ENCODE data around the gene MYMK. TPM values are rescaled to one million over a fixed set of nuclear protein-coding genes. Genes with fewer than 3 reads are reported as not detected.

Gene MYMK
- total and polyA plus RNA-seq, 7 experiments from 2014 or later = not detected

GRCh38 chr9:133516961-133517350 is 7.8 kb downstream of the MYMK start:
- Mint-ChIP-seq H3K27me3 (no peaks in the 10 kb centered on the region), H3K9me3 (no peaks in the 10 kb centered on the region), H3K36me3 (no peaks in the 10 kb centered on the region), H3K4me1 (peaks cover 0 to 2% (median 0%) of the 10 kb centered on the region in 7 donors), H3K4me3 (no peak overlapping the region), H3K27ac (no peak overlapping the region)
- DNase-seq (no peak), ATAC-seq (no peak)
- H3K27ac ChIP-seq (ENCODE audit: low read depth, low read length) = no peak overlapping the region
- no peaks in the 10 kb centered on the region for H3K36me3 ChIP-seq (ENCODE audit: control insufficient read depth in 2 of 3, insufficient read depth in 3 of 3, low read length in 3 of 3)
- no peak overlapping the region for H3K4me3 ChIP-seq (ENCODE audit: low read length)
- no peaks in the 10 kb centered on the region for H3K27me3 ChIP-seq (ENCODE audit: control insufficient read depth in 2 of 2, insufficient read depth in 2 of 2, low read length in 2 of 2)
- CTCF ChIA-PET = no interaction called here
- POLR2A ChIA-PET = no interaction called here
- no peaks in the 10 kb centered on the region for H3K9me3 ChIP-seq (ENCODE audit: control insufficient read depth in 2 of 3, low read length in 3 of 3)
- intact Hi-C loops (cut with micrococcal nuclease) = no loop called here
- no peaks in the 10 kb centered on the region for H3K4me1 ChIP-seq (ENCODE audit: control insufficient read depth in 2 of 2, insufficient read depth in 2 of 2, low read length in 2 of 2)

DNA sequence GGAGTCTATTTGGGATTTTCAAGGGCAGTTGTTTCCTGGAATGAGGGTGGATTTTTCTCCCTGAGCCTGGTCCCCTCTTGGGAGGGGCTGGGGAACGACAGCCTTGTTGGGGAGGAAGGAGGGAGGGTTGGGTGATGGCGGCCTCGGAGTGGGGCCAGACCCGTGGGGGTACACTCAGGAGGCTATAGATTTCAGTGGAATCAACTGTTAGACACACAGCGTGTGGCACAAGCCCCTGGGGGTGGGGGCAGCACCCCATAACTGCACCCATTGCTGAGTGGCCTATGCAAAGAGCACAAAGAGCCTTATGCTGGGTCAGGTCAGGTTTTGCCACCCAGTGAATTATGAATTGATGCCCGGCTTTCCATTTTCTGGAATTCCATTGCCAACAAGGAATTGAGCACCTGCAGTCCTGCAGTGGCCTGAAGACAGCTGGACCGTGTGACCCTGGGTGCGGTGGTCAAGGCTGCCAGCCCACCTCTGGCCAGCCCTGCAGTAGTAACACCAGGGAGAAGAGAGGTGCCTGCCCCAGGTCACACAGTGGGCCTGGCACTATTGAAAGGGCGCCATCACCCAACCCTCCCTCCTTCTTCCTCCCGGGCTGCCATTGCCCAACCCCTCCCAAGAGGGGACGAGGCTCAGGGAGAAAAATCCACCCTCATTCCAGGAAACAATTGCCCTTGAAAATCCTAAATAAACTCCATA is 8.4 kb downstream of the MYMK start:
- Histone ChIP-seq H3K27ac (ENCODE audit: low read depth, low read length) (no peak overlapping the region), H3K36me3 (ENCODE audit: control insufficient read depth in 2 of 3, insufficient read depth in 3 of 3, low read length in 3 of 3) (no peaks in the 10 kb centered on the region), H3K4me1 (ENCODE audit: control insufficient read depth in 2 of 2, insufficient read depth in 2 of 2, low read length in 2 of 2) (no peaks in the 10 kb centered on the region), H3K4me3 (ENCODE audit: low read length) (no peak overlapping the region), H3K27me3 (ENCODE audit: control insufficient read depth in 2 of 2, insufficient read depth in 2 of 2, low read length in 2 of 2) (no peaks in the 10 kb centered on the region), H3K9me3 (ENCODE audit: control insufficient read depth in 2 of 3, low read length in 3 of 3) (no peaks in the 10 kb centered on the region)
- Mint-ChIP-seq H3K36me3 (no peaks in the 10 kb centered on the region), H3K27me3 (no peaks in the 10 kb centered on the region), H3K9me3 (no peaks in the 10 kb centered on the region), H3K27ac (no peak overlapping the region), H3K4me1 (peaks cover 0 to 2% (median 0%) of the 10 kb centered on the region in 7 donors), H3K4me3 (no peak overlapping the region)
- no peak for ATAC-seq
- no peak for DNase-seq
- POLR2A ChIA-PET = no interaction called here
- CTCF ChIA-PET = no interaction called here
- intact Hi-C loops (cut with micrococcal nuclease) = no loop called here

DNA sequence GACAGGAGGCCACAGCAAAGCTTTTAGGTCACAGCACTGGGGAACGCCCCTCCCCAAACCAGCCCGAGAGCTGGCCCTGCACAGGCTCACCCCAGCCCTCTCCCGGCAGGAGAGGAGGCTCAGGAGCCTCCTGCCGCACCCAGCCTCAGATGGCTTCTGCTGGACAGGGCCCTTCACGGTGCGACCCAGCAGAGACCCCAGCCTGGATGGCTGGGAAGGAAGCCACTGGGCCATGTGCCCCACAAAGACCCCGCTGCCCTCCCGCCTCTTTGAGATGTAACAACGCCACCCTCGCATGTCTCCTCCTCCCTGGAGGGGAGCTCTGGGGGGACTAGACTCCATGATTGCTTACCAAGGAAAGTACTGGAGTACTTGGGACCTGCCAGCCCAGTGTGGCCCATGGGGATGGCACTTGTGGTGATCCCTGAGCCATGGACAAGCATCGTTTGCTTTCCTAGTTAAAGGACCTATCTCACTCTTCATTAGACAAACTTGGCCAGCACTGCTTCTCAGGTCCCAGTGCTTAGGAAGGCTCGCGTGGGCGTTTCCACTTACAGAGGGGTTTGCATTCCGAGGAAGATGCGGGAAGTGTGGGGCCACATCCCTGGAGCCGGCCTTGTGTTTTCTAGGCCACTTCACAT is 9.0 kb downstream of the MYMK start:
- Mint-ChIP-seq H3K9me3 (no peaks in the 10 kb centered on the region), H3K4me1 (peaks cover 0 to 2% (median 1%) of the 10 kb centered on the region in 7 donors), H3K27ac (no peak overlapping the region), H3K36me3 (no peaks in the 10 kb centered on the region), H3K4me3 (no peak overlapping the region), H3K27me3 (no peaks in the 10 kb centered on the region)
- intact Hi-C loops (cut with micrococcal nuclease) = no loop called here
- no peaks in the 10 kb centered on the region for H3K36me3 ChIP-seq (ENCODE audit: control insufficient read depth in 2 of 3, insufficient read depth in 3 of 3, low read length in 3 of 3)
- ChIA-PET CTCF (no interaction called here), POLR2A (interaction anchor here (0.6 kb wide), 1 partner anchor 1110 kb away, joined by 3 read pairs; no protein-coding TSS in a partner anchor)
- H3K4me3 ChIP-seq (ENCODE audit: low read length) = no peak overlapping the region
- no peaks in the 10 kb centered on the region for H3K9me3 ChIP-seq (ENCODE audit: control insufficient read depth in 2 of 3, low read length in 3 of 3)
- no peak for ATAC-seq
- H3K27me3 ChIP-seq (ENCODE audit: control insufficient read depth in 2 of 2, insufficient read depth in 2 of 2, low read length in 2 of 2) = no peaks in the 10 kb centered on the region
- DNase-seq = no peak
- no peaks in the 10 kb centered on the region for H3K4me1 ChIP-seq (ENCODE audit: control insufficient read depth in 2 of 2, insufficient read depth in 2 of 2, low read length in 2 of 2)
- H3K27ac ChIP-seq (ENCODE audit: low read depth, low read length) = no peak overlapping the region

GRCh38 chr9:133515240-133515610 is 9.5 kb downstream of the MYMK start:
- Mint-ChIP-seq H3K27ac (no peak overlapping the region), H3K27me3 (no peaks in the 10 kb centered on the region), H3K36me3 (no peaks in the 10 kb centered on the region), H3K4me3 (no peak overlapping the region), H3K9me3 (no peaks in the 10 kb centered on the region), H3K4me1 (peaks cover 0 to 7% (median 2%) of the 10 kb centered on the region in 7 donors)
- intact Hi-C loops (cut with micrococcal nuclease) = no loop called here
- H3K4me1 ChIP-seq (ENCODE audit: control insufficient read depth in 2 of 2, insufficient read depth in 2 of 2, low read length in 2 of 2) = peaks cover 0 to 1% of the 10 kb centered on the region in 2 donors
- ChIA-PET CTCF (no interaction called here), POLR2A (interaction anchor here (0.6 kb wide), 1 partner anchor 1109 kb away, joined by 3 read pairs; no protein-coding TSS in a partner anchor)
- DNase-seq (no peak), ATAC-seq (no peak)
- H3K27me3 ChIP-seq (ENCODE audit: control insufficient read depth in 2 of 2, insufficient read depth in 2 of 2, low read length in 2 of 2) = no peaks in the 10 kb centered on the region
- no peaks in the 10 kb centered on the region for H3K36me3 ChIP-seq (ENCODE audit: control insufficient read depth in 2 of 3, insufficient read depth in 3 of 3, low read length in 3 of 3)
- H3K27ac ChIP-seq (ENCODE audit: low read depth, low read length) = no peak overlapping the region
- no peaks in the 10 kb centered on the region for H3K9me3 ChIP-seq (ENCODE audit: control insufficient read depth in 2 of 3, low read length in 3 of 3)
- no peak overlapping the region for H3K4me3 ChIP-seq (ENCODE audit: low read length)

GRCh38 chr9:133514460-133515239 is 10.1 kb downstream of the MYMK start:
- Mint-ChIP-seq H3K4me1 (peaks cover 1 to 12% (median 7%) of the 10 kb centered on the region in 7 donors), H3K9me3 (no peaks in the 10 kb centered on the region), H3K36me3 (no peaks in the 10 kb centered on the region), H3K4me3 (no peak overlapping the region), H3K27me3 (peaks cover 0 to under 1% (median 0%) of the 10 kb centered on the region in 5 donors), H3K27ac (no peak overlapping the region)
- no peak overlapping the region for H3K27ac ChIP-seq (ENCODE audit: low read depth, low read length)
- CTCF ChIA-PET = no interaction called here
- peaks cover 0 to 7% of the 10 kb centered on the region in 2 donors for H3K4me1 ChIP-seq (ENCODE audit: control insufficient read depth in 2 of 2, insufficient read depth in 2 of 2, low read length in 2 of 2)
- H3K36me3 ChIP-seq (ENCODE audit: control insufficient read depth in 2 of 3, insufficient read depth in 3 of 3, low read length in 3 of 3) = no peaks in the 10 kb centered on the region
- no peak overlapping the region for H3K4me3 ChIP-seq (ENCODE audit: low read length)
- H3K9me3 ChIP-seq (ENCODE audit: control insufficient read depth in 2 of 3, low read length in 3 of 3) = no peaks in the 10 kb centered on the region
- no peak for DNase-seq
- intact Hi-C loops (cut with micrococcal nuclease) = no loop called here
- POLR2A ChIA-PET = no interaction called here
- ATAC-seq = no peak
- H3K27me3 ChIP-seq (ENCODE audit: control insufficient read depth in 2 of 2, insufficient read depth in 2 of 2, low read length in 2 of 2) = no peaks in the 10 kb centered on the region

DNA sequence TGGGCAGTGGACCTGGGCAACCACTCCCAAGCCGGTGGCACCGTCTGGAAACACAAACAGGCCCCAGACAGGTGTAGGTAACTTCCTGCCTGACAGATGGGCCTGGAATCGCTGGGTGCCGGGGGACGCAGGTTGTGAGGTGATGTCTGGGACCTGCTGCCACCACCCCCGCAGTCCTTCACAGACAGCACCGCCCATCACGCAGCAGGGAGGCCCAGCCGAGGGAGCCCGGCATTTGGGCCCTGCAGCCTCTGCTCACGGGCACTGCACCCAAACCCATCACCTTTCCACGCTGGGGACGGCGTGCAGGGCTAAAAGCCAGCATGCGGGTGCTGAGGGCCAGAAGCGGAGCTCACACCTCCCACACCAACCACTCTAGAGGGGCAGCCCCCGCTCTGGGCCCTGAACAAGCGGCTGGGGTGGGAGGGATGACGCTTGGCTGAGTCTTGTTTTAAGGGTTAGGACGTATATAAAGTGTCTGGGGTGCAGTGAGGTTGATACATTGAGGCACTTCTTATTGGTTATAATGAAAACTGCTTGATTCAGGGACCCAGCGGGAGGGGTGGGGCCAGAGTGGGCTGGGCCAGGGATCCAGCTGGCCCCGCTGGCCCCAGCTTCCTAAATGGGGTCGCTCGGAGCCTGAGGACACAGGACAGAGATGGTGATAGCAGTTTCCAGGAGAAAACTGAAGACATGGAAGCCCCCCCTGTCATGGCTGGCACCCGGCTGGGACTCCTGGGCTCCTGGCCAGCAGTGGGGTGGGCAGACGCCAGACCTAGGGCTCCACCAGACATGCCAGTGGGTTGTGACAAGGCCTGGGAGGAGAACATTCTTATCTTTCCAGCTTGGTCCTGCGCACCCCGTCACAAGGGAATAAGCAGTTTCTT is 11.3 kb downstream of the MYMK start:
- no peaks in the 10 kb centered on the region for H3K9me3 Mint-ChIP-seq
- no peak for ATAC-seq
- H3K4me1 Mint-ChIP-seq = peaks cover 7 to 23% (median 18%) of the 10 kb centered on the region in 7 donors
- H3K27me3 Mint-ChIP-seq = peaks cover 0 to 5% (median 0%) of the 10 kb centered on the region in 5 donors
- CTCF ChIA-PET = no interaction called here
- no peak overlapping the region for H3K27ac ChIP-seq (ENCODE audit: low read depth, low read length)
- peaks cover 4 to 19% of the 10 kb centered on the region in 2 donors for H3K4me1 ChIP-seq (ENCODE audit: control insufficient read depth in 2 of 2, insufficient read depth in 2 of 2, low read length in 2 of 2)
- POLR2A ChIA-PET = no interaction called here
- H3K4me3 ChIP-seq (ENCODE audit: low read length) = no peak overlapping the region
- no peak for DNase-seq
- no peaks in the 10 kb centered on the region for H3K27me3 ChIP-seq (ENCODE audit: control insufficient read depth in 2 of 2, insufficient read depth in 2 of 2, low read length in 2 of 2)
- H3K27ac Mint-ChIP-seq = no peak overlapping the region
- intact Hi-C loops (cut with micrococcal nuclease) = no loop called here
- no peaks in the 10 kb centered on the region for H3K9me3 ChIP-seq (ENCODE audit: control insufficient read depth in 2 of 3, low read length in 3 of 3)
- no peaks in the 10 kb centered on the region for H3K36me3 ChIP-seq (ENCODE audit: control insufficient read depth in 2 of 3, insufficient read depth in 3 of 3, low read length in 3 of 3)
- no peaks in the 10 kb centered on the region for H3K36me3 Mint-ChIP-seq
- H3K4me3 Mint-ChIP-seq = no peak overlapping the region
